ENCODE data around the gene NXPE3.
A peak's percentile ranks its signal among the peaks of the same experiment; 100 is the strongest.

The NXPE3 gene

GRCh38 chr3:101803173-101803782 is 24.3 kb downstream of the NXPE3 start:
- peak; percentile 66 for DNase-seq (ENCODE audit: low spot score)

GRCh38 chr3:101803939-101804338 is 24.9 kb downstream of the NXPE3 start:
- DNase-seq (ENCODE audit: low spot score), result no peak

GRCh38 chr3:101806491-101806890 is 27.5 kb downstream of the NXPE3 start:
- DNase-seq (ENCODE audit: low spot score), result no peak

GRCh38 chr3:101807888-101808287 is 28.9 kb downstream of the NXPE3 start:
- no peak for DNase-seq (ENCODE audit: low spot score)

GRCh38 chr3:101809178-101810021 is 30.4 kb downstream of the NXPE3 start:
- DNase-seq (ENCODE audit: low spot score), result peak; percentile 43

- no peak for DNase-seq (ENCODE audit: low spot score)
Observed at GRCh38 chr3:101810022-101810418, 31.0 kb downstream of the NXPE3 start.

GRCh38 chr3:101811875-101812274 is 32.9 kb downstream of the NXPE3 start:
- no peak for DNase-seq (ENCODE audit: low spot score)

- no peak for DNase-seq (ENCODE audit: low spot score)
Observed at GRCh38 chr3:101812895-101813294, 33.9 kb downstream of the NXPE3 start.

GRCh38 chr3:101813817-101814440 is 34.9 kb downstream of the NXPE3 start:
- peak; percentile 35 for DNase-seq (ENCODE audit: low spot score)

- DNase-seq (ENCODE audit: low spot score), result no peak
Observed at GRCh38 chr3:101814835-101815234, 35.8 kb downstream of the NXPE3 start.

- DNase-seq (ENCODE audit: low spot score), result no peak
Observed at GRCh38 chr3:101816215-101817149, 37.5 kb downstream of the NXPE3 start.

GRCh38 chr3:101817992-101818391 is 39.0 kb downstream of the NXPE3 start:
- DNase-seq (ENCODE audit: low spot score), result no peak

GRCh38 chr3:101819649-101820206 is 40.7 kb downstream of the NXPE3 start:
- DNase-seq (ENCODE audit: low spot score), result no peak

GRCh38 chr3:101821503-101821902 is 42.5 kb downstream of the NXPE3 start:
- DNase-seq (ENCODE audit: low spot score), result no peak

GRCh38 chr3:101823525-101823924 is 44.5 kb downstream of the NXPE3 start:
- no peak for DNase-seq (ENCODE audit: low spot score)

- peak; percentile 21 for DNase-seq (ENCODE audit: low spot score)
Observed at GRCh38 chr3:101824702-101825101, 45.7 kb downstream of the NXPE3 start.

GRCh38 chr3:101825904-101826445 is 47.0 kb downstream of the NXPE3 start:
- no peak for DNase-seq (ENCODE audit: low spot score)

GRCh38 chr3:101827211-101828174 is 48.5 kb downstream of the NXPE3 start:
- DNase-seq (ENCODE audit: low spot score), result peak; percentile 69

- DNase-seq (ENCODE audit: low spot score), result no peak
Observed at GRCh38 chr3:101828276-101828675, 49.3 kb downstream of the NXPE3 start.

All from AG20443 (cell line).